ENCODE data around the gene SCT.

The SCT gene

DNA sequence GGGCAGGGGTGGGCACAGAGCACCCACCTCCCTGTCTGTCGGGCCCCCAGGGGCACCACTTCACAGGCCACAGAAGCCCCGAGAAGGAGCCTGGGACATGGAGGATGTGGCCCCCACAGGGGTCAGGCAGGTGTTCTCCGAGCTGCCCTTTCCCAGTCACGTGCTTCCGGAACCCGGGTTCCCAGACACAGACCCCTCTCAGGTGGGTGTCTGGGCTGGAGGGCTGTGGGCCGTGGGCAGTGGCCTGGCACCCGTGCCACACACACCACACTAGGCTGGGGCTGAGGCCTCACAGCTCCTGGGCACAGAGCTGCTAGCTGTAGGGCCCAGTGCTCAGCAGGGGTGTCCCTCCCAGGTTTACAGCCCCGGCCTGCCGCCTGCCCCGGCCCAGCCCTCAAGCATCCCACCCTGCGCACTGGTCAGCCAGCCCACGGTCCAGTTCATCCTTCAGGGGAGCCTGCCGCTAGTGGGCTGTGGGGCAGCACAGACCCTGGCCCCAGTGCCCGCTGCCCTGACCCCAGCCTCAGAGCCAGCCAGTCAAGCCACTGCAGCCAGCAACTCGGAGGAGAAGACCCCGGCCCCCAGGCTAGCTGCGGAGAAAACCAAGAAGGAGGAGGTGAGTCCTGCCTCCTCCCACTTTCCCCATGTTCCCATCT is 16.7 kb downstream of the SCT start:
- H3K27ac ChIP-seq (replicated peaks): no peak overlapping the region
- TF ChIP-seq SPI1 (IDR thresholded peaks at IDR 0.05; ENCODE audit: borderline replicate concordance, low read depth): no peak
- TF ChIP-seq POLR2AphosphoS5 (IDR thresholded peaks at IDR 0.05; ENCODE audit: low read depth): no peak
- no peak for TF ChIP-seq REST (IDR thresholded peaks at IDR 0.05; ENCODE audit: insufficient replicate concordance, low read depth)
- TF ChIP-seq GABPA (IDR thresholded peaks at IDR 0.05; ENCODE audit: low read depth): no peak
- TF ChIP-seq, protein P1, sequence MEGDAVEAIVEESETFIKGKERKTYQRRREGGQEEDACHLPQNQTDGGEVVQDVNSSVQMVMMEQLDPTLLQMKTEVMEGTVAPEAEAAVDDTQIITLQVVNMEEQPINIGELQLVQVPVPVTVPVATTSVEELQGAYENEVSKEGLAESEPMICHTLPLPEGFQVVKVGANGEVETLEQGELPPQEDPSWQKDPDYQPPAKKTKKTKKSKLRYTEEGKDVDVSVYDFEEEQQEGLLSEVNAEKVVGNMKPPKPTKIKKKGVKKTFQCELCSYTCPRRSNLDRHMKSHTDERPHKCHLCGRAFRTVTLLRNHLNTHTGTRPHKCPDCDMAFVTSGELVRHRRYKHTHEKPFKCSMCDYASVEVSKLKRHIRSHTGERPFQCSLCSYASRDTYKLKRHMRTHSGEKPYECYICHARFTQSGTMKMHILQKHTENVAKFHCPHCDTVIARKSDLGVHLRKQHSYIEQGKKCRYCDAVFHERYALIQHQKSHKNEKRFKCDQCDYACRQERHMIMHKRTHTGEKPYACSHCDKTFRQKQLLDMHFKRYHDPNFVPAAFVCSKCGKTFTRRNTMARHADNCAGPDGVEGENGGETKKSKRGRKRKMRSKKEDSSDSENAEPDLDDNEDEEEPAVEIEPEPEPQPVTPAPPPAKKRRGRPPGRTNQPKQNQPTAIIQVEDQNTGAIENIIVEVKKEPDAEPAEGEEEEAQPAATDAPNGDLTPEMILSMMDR (IDR thresholded peaks at IDR 0.05; ENCODE audit: insufficient read depth, low read length): no peak

DNA sequence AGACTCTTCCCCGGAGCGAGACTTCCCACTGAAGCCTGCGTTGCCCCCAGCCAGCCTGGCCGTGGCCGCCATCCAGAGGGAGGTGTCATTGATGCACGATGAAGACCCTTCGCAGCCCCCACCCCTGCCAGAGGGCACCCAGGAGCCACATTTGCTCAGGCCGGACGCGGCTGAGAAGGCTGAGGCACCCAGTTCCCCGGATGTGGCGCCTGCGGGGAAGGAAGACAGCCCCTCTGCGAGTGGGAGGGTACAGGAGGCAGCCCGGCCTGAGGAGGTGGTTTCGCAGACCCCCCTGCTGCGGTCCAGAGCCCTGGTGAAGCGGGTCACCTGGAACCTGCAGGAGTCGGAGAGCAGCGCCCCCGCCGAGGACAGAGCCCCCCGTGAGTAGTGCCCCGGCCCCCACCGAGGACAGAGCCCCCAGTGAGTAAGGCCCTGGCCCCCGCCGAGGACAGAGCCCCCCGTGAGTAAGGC is 17.6 kb downstream of the SCT start:
- no peak overlapping the region for H3K27ac ChIP-seq (replicated peaks)
- no peak for TF ChIP-seq POLR2AphosphoS5 (IDR thresholded peaks at IDR 0.05; ENCODE audit: low read depth)
- TF ChIP-seq REST (IDR thresholded peaks at IDR 0.05; ENCODE audit: insufficient replicate concordance, low read depth): no peak
- TF ChIP-seq SPI1 (IDR thresholded peaks at IDR 0.05; ENCODE audit: borderline replicate concordance, low read depth): no peak
- TF ChIP-seq, protein P1 (IDR thresholded peaks at IDR 0.05; ENCODE audit: insufficient read depth, low read length): no peak
- no peak for TF ChIP-seq GABPA (IDR thresholded peaks at IDR 0.05; ENCODE audit: low read depth)
- no peak overlapping the region for H3K4me3 ChIP-seq (replicated peaks; ENCODE audit: insufficient read depth, low read length)
- no peak for DNase-seq (ENCODE audit: low read depth in 1 of 2, low spot score in 1 of 2)
- no peaks in the 10 kb centered on the region for H3K27me3 ChIP-seq (ENCODE audit: insufficient read depth, poor library complexity, severe bottlenecking)

More for the DNA sequence above, 16.7 kb downstream of the SCT start:
- DNase-seq (ENCODE audit: low read depth in 1 of 2, low spot score in 1 of 2): no peak
- no peaks in the 10 kb centered on the region for H3K27me3 ChIP-seq (ENCODE audit: insufficient read depth, poor library complexity, severe bottlenecking)
- H3K4me3 ChIP-seq (replicated peaks; ENCODE audit: insufficient read depth, low read length): no peak overlapping the region

- H3K4me3 ChIP-seq (replicated peaks; ENCODE audit: insufficient read depth, low read length): no peak overlapping the region
- H3K27ac ChIP-seq (replicated peaks): no peak overlapping the region
Observed at GRCh38 chr11:608791-609251, 18.2 kb downstream of the SCT start.

More at GRCh38 chr11:608791-609251, 18.2 kb downstream of the SCT start:
- TF ChIP-seq, protein P1 (IDR thresholded peaks at IDR 0.05; ENCODE audit: insufficient read depth, low read length): no peak
- TF ChIP-seq GABPA (IDR thresholded peaks at IDR 0.05; ENCODE audit: low read depth): no peak
- no peak for TF ChIP-seq REST (IDR thresholded peaks at IDR 0.05; ENCODE audit: insufficient replicate concordance, low read depth)
- TF ChIP-seq SPI1 (IDR thresholded peaks at IDR 0.05; ENCODE audit: borderline replicate concordance, low read depth): no peak
- no peak for TF ChIP-seq POLR2AphosphoS5 (IDR thresholded peaks at IDR 0.05; ENCODE audit: low read depth)
- no peak for DNase-seq (ENCODE audit: low read depth in 1 of 2, low spot score in 1 of 2)
- no peaks in the 10 kb centered on the region for H3K27me3 ChIP-seq (ENCODE audit: insufficient read depth, poor library complexity, severe bottlenecking)
